H9 (cell line): ENCODE results near the gene PAPOLG. TPM values are rescaled to one million over a fixed set of nuclear protein-coding genes. Genes with fewer than 3 reads are reported as not detected.

ENCODE experiments used
- DNase-seq: peaks from one replicate; pipeline ENCODE4 v3.0.0-alpha.2; 2017
- H2AFZ ChIP-seq: one replicate; pipeline ENCODE4 v1.6.1; 2013; ENCODE audit warnings: mild to moderate bottlenecking, low read length, control low read depth, moderate library complexity
- H2AK5ac ChIP-seq: 2 replicates; pipeline ENCODE4 v1.6.1; 2013; ENCODE audit warnings: low read length, control low read depth, mixed read lengths; ENCODE audit not compliant: insufficient read length
- H2BK120ac ChIP-seq: one replicate; pipeline ENCODE4 v1.6.1; 2013; ENCODE audit warnings: low read depth, mild to moderate bottlenecking, low read length, control low read depth, inconsistent platforms; ENCODE audit not compliant: poor library complexity, severe bottlenecking
- H2BK12ac ChIP-seq: 2 replicates; pipeline ENCODE4 v1.6.1; 2013; ENCODE audit warnings: low read length, control low read depth, mixed read lengths, low read depth; ENCODE audit not compliant: insufficient read length
- H2BK15ac ChIP-seq: 2 replicates; pipeline ENCODE4 v1.6.1; 2013; ENCODE audit warnings: low read depth, low read length, control low read depth
- H2BK20ac ChIP-seq: one replicate; pipeline ENCODE4 v1.6.1; 2013; ENCODE audit warnings: low read depth, mild to moderate bottlenecking, low read length, control low read depth, inconsistent platforms; ENCODE audit not compliant: poor library complexity, severe bottlenecking
- H2BK5ac ChIP-seq: 2 replicates; pipeline ENCODE4 v1.6.1; 2013; ENCODE audit warnings: low read length, control low read depth, mixed read lengths; ENCODE audit not compliant: insufficient read length
- H3K14ac ChIP-seq: 2 replicates; pipeline ENCODE4 v1.6.1; 2013; ENCODE audit warnings: low read length, control low read depth; ENCODE audit not compliant: insufficient read depth
- H3K18ac ChIP-seq: 2 replicates; pipeline ENCODE4 v1.6.1; 2013; ENCODE audit warnings: low read depth, mild to moderate bottlenecking, mixed read lengths, low read length, control low read depth; ENCODE audit not compliant: insufficient read length
- H3K23ac ChIP-seq: 2 replicates; pipeline ENCODE4 v1.6.1; 2013; ENCODE audit warnings: low read length, control low read depth, mixed read lengths, low read depth; ENCODE audit not compliant: insufficient read length
- H3K23me2 ChIP-seq: 2 replicates; pipeline ENCODE4 v1.6.1; 2013; ENCODE audit warnings: low read depth, mild to moderate bottlenecking, mixed read lengths, low read length, control low read depth; ENCODE audit not compliant: insufficient read length, poor library complexity, severe bottlenecking
- H3K27ac ChIP-seq: 2 replicates; pipeline ENCODE4 v1.5.1; 2013; ENCODE audit warnings: low read length, control low read depth, mixed read lengths, low read depth; ENCODE audit not compliant: insufficient read length
- H3K27me3 ChIP-seq: 2 replicates; pipeline ENCODE4 v1.6.1; 2013; ENCODE audit warnings: low read length, control low read depth, inconsistent platforms; ENCODE audit not compliant: insufficient read depth
- H3K4ac ChIP-seq: 2 replicates; pipeline ENCODE4 v1.6.1; 2013; ENCODE audit warnings: low read depth, mild to moderate bottlenecking, control low read depth, inconsistent platforms, low read length, moderate library complexity
- H3K4me1 ChIP-seq: 2 replicates; pipeline ENCODE4 v1.6.1; 2013; ENCODE audit warnings: low read length, control low read depth, inconsistent platforms; ENCODE audit not compliant: insufficient read depth
- H3K4me2 ChIP-seq: 2 replicates; pipeline ENCODE4 v1.6.1; 2013; ENCODE audit warnings: low read length, control low read depth, mixed read lengths; ENCODE audit not compliant: insufficient read length, insufficient read depth
- H3K56ac ChIP-seq: 2 replicates; pipeline ENCODE4 v1.6.1; 2013; ENCODE audit warnings: low read depth, mild to moderate bottlenecking, mixed read lengths, low read length, control low read depth; ENCODE audit not compliant: insufficient read length
- H3K79me1 ChIP-seq: 2 replicates; pipeline ENCODE4 v1.6.1; 2013; ENCODE audit warnings: low read depth, mild to moderate bottlenecking, moderate library complexity, low read length, control low read depth, inconsistent platforms; ENCODE audit not compliant: insufficient read depth, poor library complexity, severe bottlenecking
- H3K79me2 ChIP-seq: 2 replicates; pipeline ENCODE4 v1.6.1; 2013; ENCODE audit warnings: low read length, control low read depth, inconsistent platforms; ENCODE audit not compliant: insufficient read depth
- H3K9ac ChIP-seq: 2 replicates; pipeline ENCODE4 v1.6.1; 2013; ENCODE audit warnings: low read length, control low read depth, mixed read lengths; ENCODE audit not compliant: insufficient read length; ENCODE audit errors: extremely low read depth
- H3K9me3 ChIP-seq: one replicate; pipeline ENCODE4 v1.6.1; 2013; ENCODE audit warnings: low read depth, low read length, inconsistent platforms; ENCODE audit not compliant: control insufficient read depth
- H3T11ph ChIP-seq: one replicate; pipeline ENCODE4 v1.6.1; 2013; ENCODE audit warnings: mild to moderate bottlenecking, low read length, control low read depth, inconsistent platforms
- H4K20me1 ChIP-seq: one replicate; pipeline ENCODE4 v1.6.1; 2013; ENCODE audit not compliant: control insufficient read depth, insufficient read length, insufficient read depth
- H4K5ac ChIP-seq: 2 replicates; pipeline ENCODE4 v1.6.1; 2013; ENCODE audit warnings: low read depth, mild to moderate bottlenecking, mixed read lengths, low read length, control low read depth; ENCODE audit not compliant: insufficient read length
- H4K8ac ChIP-seq: replicated peaks from 2 replicates; pipeline ENCODE4 v1.6.1; 2013; ENCODE audit warnings: low read length, control low read depth, mixed read lengths, low read depth; ENCODE audit not compliant: insufficient read length
- H4K91ac ChIP-seq: 2 replicates; pipeline ENCODE4 v1.6.1; 2013; ENCODE audit warnings: low read depth, mild to moderate bottlenecking, moderate library complexity, mixed read lengths, low read length, control low read depth; ENCODE audit not compliant: insufficient read length
- H3K27ac Mint-ChIP-seq, 3 experiments: 2 replicates in 2 of 3; 3 replicates in 1 of 3; pipeline ENCODE4 v1.8.0; 2020 to 2021; ENCODE audit warnings: mixed read lengths in 3 of 3, mild to moderate bottlenecking in 1 of 3, moderate library complexity in 1 of 3
- H3K27me3 Mint-ChIP-seq: 2 replicates; pipeline ENCODE4 v1.8.0; 2021; ENCODE audit warnings: low read depth, mild to moderate bottlenecking, moderate library complexity, mixed read lengths
- H3K36me3 Mint-ChIP-seq, 3 experiments: 2 replicates in 2 of 3; 3 replicates in 1 of 3; pipeline ENCODE4 v1.8.0; 2020 to 2021; ENCODE audit warnings: low read depth in 3 of 3, mixed read lengths in 3 of 3; ENCODE audit not compliant: insufficient read depth in 1 of 3
- H3K4me1 Mint-ChIP-seq, 2 experiments: 2 replicates each; pipeline ENCODE4 v1.8.0; 2020; ENCODE audit warnings: mixed read lengths in 2 of 2
- H3K4me3 Mint-ChIP-seq, 2 experiments: 2 replicates in 1 of 2; 3 replicates in 1 of 2; pipeline ENCODE4 v1.8.0; 2020 to 2021; ENCODE audit warnings: mild to moderate bottlenecking in 2 of 2, mixed read lengths in 2 of 2, moderate library complexity in 1 of 2
- H3K9me3 Mint-ChIP-seq, 2 experiments: 2 replicates in 1 of 2; 3 replicates in 1 of 2; pipeline ENCODE4 v1.8.0; 2020; ENCODE audit warnings: mild to moderate bottlenecking in 2 of 2, mixed read lengths in 2 of 2, moderate library complexity in 1 of 2
- CTCF ChIP-seq: fragments of 200-600 bp; sonication (generic); conservative IDR thresholded peaks from 3 replicates; pipeline ENCODE4 v1.8.0; 2021; ENCODE audit warnings: antibody characterized with exemption, mild to moderate bottlenecking
- WGBS: extraction: QIAGEN DNeasy Blood & Tissue Kit; methylation state at CpG from one replicate; pipeline ENCODE4 v1.1.7; 2013; ENCODE audit warnings: missing lambda C conversion rate, low lambda C conversion rate, mixed read lengths; ENCODE audit not compliant: insufficient read length; ENCODE audit errors: extremely low coverage; 5-methylcytosine and 5-hydroxymethylcytosine counted together
- total RNA-seq: library from RNA; stranded (reverse); gene quantifications from 2 replicates; pipeline ENCODE4 v1.2.1, GENCODE V29; 2021

The PAPOLG gene
- total RNA-seq, 1 experiment from 2014 or later: 19.2 TPM

- Histone ChIP-seq H3K79me2 (no peaks in the 10 kb centered on the region), H4K8ac (no peak overlapping the region), H3K4me2 (no peak overlapping the region), H3K14ac (no peak overlapping the region), H3K23me2 (no peaks in the 10 kb centered on the region), H2AK5ac (no peak overlapping the region), H3K4me1 (no peaks in the 10 kb centered on the region; the same call in 1 of the 2 replicates), H2BK15ac (no peak overlapping the region), H3K23ac (no peak overlapping the region), H3K4ac (no peak overlapping the region), H3K79me1 (no peaks in the 10 kb centered on the region), H3K27ac (no peak overlapping the region), H3K9ac (no peak overlapping the region), H2BK20ac (no peak overlapping the region), H3K9me3 (no peaks in the 10 kb centered on the region), H4K91ac (no peak overlapping the region), H3K18ac (no peak overlapping the region), H2BK5ac (no peak overlapping the region), H4K20me1 (no peaks in the 10 kb centered on the region), H4K5ac (no peak overlapping the region), H2AFZ (no peak overlapping the region), H2BK12ac (no peak overlapping the region), H3T11ph (no peak overlapping the region), H3K56ac (no peak overlapping the region), H2BK120ac (no peak overlapping the region), H3K27me3 (peaks cover 8% of the 10 kb centered on the region; the same call in 1 of the 2 replicates)
- no peak for DNase-seq
- no peak overlapping the region for H3K27ac Mint-ChIP-seq
- H3K4me1 Mint-ChIP-seq: peaks cover 16% of the 10 kb centered on the region in 2 experiments
- WGBS: no CpG with 5 or more reads among the region's 2 CpGs
- no peak for TF ChIP-seq CTCF
- no peak overlapping the region for H3K4me3 Mint-ChIP-seq
- H3K9me3 Mint-ChIP-seq: no peaks in the 10 kb centered on the region
- no peaks in the 10 kb centered on the region for H3K36me3 Mint-ChIP-seq
- H3K27me3 Mint-ChIP-seq: peaks cover 75% of the 10 kb centered on the region
These were observed 76.6 kb downstream of the PAPOLG start for GRCh38 chr2:60832621-60833020.
